ENCODE measurements around the gene C19orf44. TPM values are rescaled to one million over a fixed set of nuclear protein-coding genes. Genes with fewer than 3 reads are reported as not detected.
"Not testable (repeated sequence)": the region's sequence is repeated elsewhere in the genome, so short reads cannot be mapped to it uniquely, and the experiment has no call there.

C19orf44 gene
- total RNA-seq, 3 donors from 2014 or later (not counting 1 experiment from before 2014, with no cell fraction given), result 1.2 to 2.8 (median 1.4) TPM

DNA sequence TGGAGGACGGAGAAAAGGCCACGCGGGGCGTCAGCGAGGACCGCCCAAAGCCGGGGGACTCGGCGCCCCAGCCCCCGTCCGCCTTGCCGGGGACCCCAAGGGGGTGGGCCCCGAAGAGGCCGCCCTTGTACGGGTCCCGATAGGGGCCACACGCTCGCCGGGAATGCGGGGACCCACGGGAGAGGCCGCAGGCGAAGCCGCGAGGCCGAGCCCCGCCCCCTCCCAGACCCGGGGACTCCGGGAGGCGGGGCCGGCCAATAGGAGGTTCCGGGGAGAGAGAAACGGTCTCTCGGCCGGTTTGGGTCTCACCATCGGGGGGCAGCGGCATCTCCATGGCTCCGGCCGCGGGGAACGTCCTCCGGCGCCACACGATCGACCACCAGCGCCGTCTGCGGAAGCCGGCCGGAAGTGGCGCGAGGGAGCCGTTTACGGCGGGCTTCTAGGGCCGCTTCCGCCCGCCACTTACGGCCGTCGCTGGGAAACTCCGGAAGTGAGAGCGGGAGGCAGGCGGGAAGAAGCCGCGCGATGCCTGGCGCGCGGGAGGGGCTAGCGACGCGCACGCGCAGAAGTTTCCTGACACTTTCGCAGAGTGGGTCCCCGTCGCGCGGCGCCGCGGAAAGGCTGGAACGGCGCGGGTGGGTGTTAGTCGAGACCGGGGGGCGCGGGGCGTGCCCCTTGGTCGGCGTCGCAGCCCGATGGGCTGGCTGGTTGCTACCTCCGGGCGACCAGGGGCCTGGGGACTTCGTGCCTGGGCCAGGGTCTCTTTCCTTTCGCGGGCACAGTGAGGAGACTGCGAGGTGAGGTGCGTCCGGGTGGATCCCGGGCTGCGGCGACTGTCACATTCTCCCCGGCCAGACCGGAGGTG is 46.1 kb downstream of the C19orf44 start, which contains the start of gene CHERP:
Gene CHERP (minus strand): TSS at position 393 of the 865 bp plus-strand sequence. CDS start 59 bp downstream, at position 334.
- TF ChIP-seq, protein P1, sequence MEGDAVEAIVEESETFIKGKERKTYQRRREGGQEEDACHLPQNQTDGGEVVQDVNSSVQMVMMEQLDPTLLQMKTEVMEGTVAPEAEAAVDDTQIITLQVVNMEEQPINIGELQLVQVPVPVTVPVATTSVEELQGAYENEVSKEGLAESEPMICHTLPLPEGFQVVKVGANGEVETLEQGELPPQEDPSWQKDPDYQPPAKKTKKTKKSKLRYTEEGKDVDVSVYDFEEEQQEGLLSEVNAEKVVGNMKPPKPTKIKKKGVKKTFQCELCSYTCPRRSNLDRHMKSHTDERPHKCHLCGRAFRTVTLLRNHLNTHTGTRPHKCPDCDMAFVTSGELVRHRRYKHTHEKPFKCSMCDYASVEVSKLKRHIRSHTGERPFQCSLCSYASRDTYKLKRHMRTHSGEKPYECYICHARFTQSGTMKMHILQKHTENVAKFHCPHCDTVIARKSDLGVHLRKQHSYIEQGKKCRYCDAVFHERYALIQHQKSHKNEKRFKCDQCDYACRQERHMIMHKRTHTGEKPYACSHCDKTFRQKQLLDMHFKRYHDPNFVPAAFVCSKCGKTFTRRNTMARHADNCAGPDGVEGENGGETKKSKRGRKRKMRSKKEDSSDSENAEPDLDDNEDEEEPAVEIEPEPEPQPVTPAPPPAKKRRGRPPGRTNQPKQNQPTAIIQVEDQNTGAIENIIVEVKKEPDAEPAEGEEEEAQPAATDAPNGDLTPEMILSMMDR (IDR thresholded peaks at IDR 0.05), result no peak
- peak within 1 kb of the TSS; percentile 94 for H3K4me3 Mint-ChIP-seq
- H3K27ac Mint-ChIP-seq, result peak within 1 kb of the TSS; percentile 86 to 90
- Histone ChIP-seq H3K27me3 (ENCODE audit: control insufficient read depth, insufficient read depth, low read length) (no peaks in the 10 kb centered on the region), H3K9me3 (ENCODE audit: control insufficient read depth, insufficient read depth, low read length) (no peaks in the 10 kb centered on the region), H3K4me1 (ENCODE audit: control insufficient read depth, insufficient read depth, low read length) (peaks cover 42% of the 10 kb centered on the region), H3K4me3 (ENCODE audit: low read length) (peak within 1 kb of the TSS; percentile 94), H3K36me3 (ENCODE audit: control insufficient read depth, insufficient read depth, low read length) (peaks cover 13% of the 10 kb centered on the region), H3K27ac (ENCODE audit: low read length) (peak within 1 kb of the TSS; percentile 71)
- H3K36me3 Mint-ChIP-seq, result no peaks in the 10 kb centered on the region
- peak; percentile 91 to 98 for DNase-seq
- under 1% methylated on average over 108 of the region's 108 CpGs for WGBS (ENCODE audit: insufficient coverage)
- peaks cover 48 to 55% of the 10 kb centered on the region in 2 donors for H3K4me1 Mint-ChIP-seq
- H3K9me3 Mint-ChIP-seq, result no peaks in the 10 kb centered on the region
- no peaks in the 10 kb centered on the region for H3K27me3 Mint-ChIP-seq (ENCODE audit: low read depth in 2 of 2)
- intact Hi-C loops (cut with micrococcal nuclease), result loop anchor here (1.0 to 2.0 kb wide), 5 partner anchors 31 to 117 kb away; partner anchors contain the start of genes C19orf44, CALR3, MED26 and SLC35E1
- peak; percentile 89 to 95 (median 91) for ATAC-seq

DNA sequence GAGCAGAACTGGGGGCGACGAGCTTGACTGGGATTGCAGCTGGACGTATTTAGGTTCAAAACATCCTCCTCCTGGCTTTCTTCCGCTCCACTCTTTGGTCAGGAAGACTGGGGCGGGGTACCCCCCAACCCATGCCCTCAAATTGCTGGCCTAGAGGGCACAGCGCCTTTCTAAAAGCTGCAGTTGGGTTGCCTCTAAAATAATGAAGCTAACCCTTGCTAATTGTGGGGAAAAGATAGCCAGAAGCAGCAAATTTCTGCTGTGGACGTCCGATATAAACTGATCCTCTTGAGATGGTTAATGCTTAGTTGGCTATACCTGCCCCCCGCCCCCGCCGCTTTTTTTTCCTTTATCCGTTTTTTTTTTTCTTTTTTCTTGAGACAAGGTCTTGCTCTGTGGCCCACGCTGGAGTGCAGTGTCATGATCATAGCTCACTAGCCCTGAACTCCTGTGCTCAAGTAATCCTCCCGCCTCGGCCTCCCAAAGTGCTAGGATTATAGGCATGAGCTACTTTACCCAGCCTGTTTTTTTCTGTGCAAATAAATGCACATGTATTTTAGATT is 46.8 kb downstream of the C19orf44 start:
- H3K27ac ChIP-seq (ENCODE audit: low read length), result peak overlapping the region; percentile 71
- H3K36me3 Mint-ChIP-seq, result no peaks in the 10 kb centered on the region
- peaks cover 41 to 48% of the 10 kb centered on the region in 2 donors for H3K4me1 Mint-ChIP-seq
- no peaks in the 10 kb centered on the region for H3K9me3 Mint-ChIP-seq
- H3K4me3 ChIP-seq (ENCODE audit: low read length), result peak overlapping the region; percentile 94
- intact Hi-C loops (cut with micrococcal nuclease), result loop anchor here (1.0 to 2.0 kb wide), 5 partner anchors 30 to 116 kb away; partner anchors contain the start of genes C19orf44, CALR3, MED26 and SLC35E1
- peak overlapping the region; percentile 94 for H3K4me3 Mint-ChIP-seq
- H3K27me3 Mint-ChIP-seq (ENCODE audit: low read depth in 2 of 2), result no peaks in the 10 kb centered on the region
- peaks cover 8% of the 10 kb centered on the region for H3K36me3 ChIP-seq (ENCODE audit: control insufficient read depth, insufficient read depth, low read length)
- WGBS (ENCODE audit: insufficient coverage), result 8% methylated on average over 15 of the region's 15 CpGs
- DNase-seq, result no peak
- peak overlapping the region; percentile 86 to 90 for H3K27ac Mint-ChIP-seq
- TF ChIP-seq, protein P1 (IDR thresholded peaks at IDR 0.05), result no peak
- no peak for ATAC-seq
- no peaks in the 10 kb centered on the region for H3K9me3 ChIP-seq (ENCODE audit: control insufficient read depth, insufficient read depth, low read length)
- H3K4me1 ChIP-seq (ENCODE audit: control insufficient read depth, insufficient read depth, low read length), result peaks cover 40% of the 10 kb centered on the region
- H3K27me3 ChIP-seq (ENCODE audit: control insufficient read depth, insufficient read depth, low read length), result no peaks in the 10 kb centered on the region

DNA sequence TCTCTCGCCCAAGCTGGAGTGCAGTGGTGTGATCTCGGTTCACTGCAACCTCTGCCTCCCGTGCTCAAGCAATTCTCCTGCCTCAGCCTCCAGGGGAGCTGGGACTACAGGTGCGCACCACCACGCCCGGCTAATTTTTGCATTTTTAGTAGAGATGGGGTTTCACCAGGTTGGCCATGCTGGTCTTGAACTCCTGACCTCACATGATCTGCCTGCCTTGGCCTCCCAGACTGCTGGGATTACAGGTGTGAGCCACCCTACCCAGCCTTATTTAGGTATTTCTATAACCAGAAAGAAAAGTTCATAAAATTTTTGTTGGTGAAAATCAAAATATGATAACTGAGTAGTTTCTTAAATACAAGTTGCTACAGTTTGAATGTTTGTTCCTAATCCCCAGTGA is 47.5 kb downstream of the C19orf44 start:
- Mint-ChIP-seq H3K27ac (peak overlapping the region in 1 of 2 donors; percentile 86), H3K4me3 (peak overlapping the region; percentile 94), H3K4me1 (peaks cover 33 to 40% of the 10 kb centered on the region in 2 donors)
- not testable (repeated sequence) for H3K27me3 ChIP-seq (ENCODE audit: control insufficient read depth, insufficient read depth, low read length); H3K27ac ChIP-seq (ENCODE audit: low read length); DNase-seq; H3K36me3 ChIP-seq (ENCODE audit: control insufficient read depth, insufficient read depth, low read length); H3K27me3 Mint-ChIP-seq (ENCODE audit: low read depth in 2 of 2); H3K9me3 Mint-ChIP-seq; ATAC-seq; H3K4me3 ChIP-seq (ENCODE audit: low read length); H3K36me3 Mint-ChIP-seq; H3K9me3 ChIP-seq (ENCODE audit: control insufficient read depth, insufficient read depth, low read length)
- H3K4me1 ChIP-seq (ENCODE audit: control insufficient read depth, insufficient read depth, low read length), result peaks cover 37% of the 10 kb centered on the region
- intact Hi-C loops (cut with micrococcal nuclease), result loop anchor here (2.0 kb wide), 1 partner anchor 29 kb away; the partner anchor contains the start of gene SLC35E1
- WGBS (ENCODE audit: insufficient coverage), result 79% methylated on average over 6 of the region's 6 CpGs
